IPS-18c (cell line): ENCODE results near the gene ANO6.
"Not testable (repeated sequence)": the region's sequence is repeated elsewhere in the genome, so short reads cannot be mapped to it uniquely, and the experiment has no call there.

ENCODE experiments used
- H3K4me3 ChIP-seq: 2 replicates; pipeline ENCODE4 v1.7.0; 2013; ENCODE audit warnings: low read depth, mild to moderate bottlenecking, low read length, moderate library complexity; ENCODE audit not compliant: insufficient read depth
- H3K9me3 ChIP-seq: one replicate; pipeline ENCODE4 v1.6.1; 2013; ENCODE audit warnings: mild to moderate bottlenecking, low read length, moderate library complexity; ENCODE audit not compliant: control insufficient read depth, insufficient read depth

ANO6 gene

GRCh38 chr12:45388545-45388944, 172.7 kb downstream of the ANO6 start:
- no peaks in the 10 kb centered on the region for H3K9me3 ChIP-seq
- H3K4me3 ChIP-seq, result no peak overlapping the region

- H3K9me3 ChIP-seq, result no peaks in the 10 kb centered on the region
- H3K4me3 ChIP-seq, result no peak overlapping the region
These were observed 173.5 kb downstream of the ANO6 start for GRCh38 chr12:45389426-45389825.

GRCh38 chr12:45397499-45397898, 181.6 kb downstream of the ANO6 start:
- not testable (repeated sequence) for H3K4me3 ChIP-seq, H3K9me3 ChIP-seq

GRCh38 chr12:45398552-45398951, 182.7 kb downstream of the ANO6 start:
- no peak overlapping the region for H3K4me3 ChIP-seq
- no peaks in the 10 kb centered on the region for H3K9me3 ChIP-seq

GRCh38 chr12:45400991-45401390, 185.1 kb downstream of the ANO6 start:
- Histone ChIP-seq H3K4me3 (no peak overlapping the region), H3K9me3 (no peaks in the 10 kb centered on the region)

- no peak overlapping the region for H3K4me3 ChIP-seq
- H3K9me3 ChIP-seq, result no peaks in the 10 kb centered on the region
These were observed 186.4 kb downstream of the ANO6 start for GRCh38 chr12:45402288-45402687.

- no peak overlapping the region for H3K4me3 ChIP-seq
- no peaks in the 10 kb centered on the region for H3K9me3 ChIP-seq
These were observed 191.3 kb downstream of the ANO6 start for GRCh38 chr12:45406988-45407850.

- H3K9me3 ChIP-seq, result peaks cover 2% of the 10 kb centered on the region
- H3K4me3 ChIP-seq, result no peak overlapping the region
These were observed 192.3 kb downstream of the ANO6 start for GRCh38 chr12:45407981-45408728.

GRCh38 chr12:45408729-45409114, 192.8 kb downstream of the ANO6 start:
- peaks cover 2% of the 10 kb centered on the region for H3K9me3 ChIP-seq

GRCh38 chr12:45409966-45410365, 194.1 kb downstream of the ANO6 start:
- no peak overlapping the region for H3K4me3 ChIP-seq
- peaks cover 2% of the 10 kb centered on the region for H3K9me3 ChIP-seq

More at GRCh38 chr12:45408729-45409114, 192.8 kb downstream of the ANO6 start:
- no peak overlapping the region for H3K4me3 ChIP-seq

GRCh38 chr12:45411626-45412025, 195.7 kb downstream of the ANO6 start:
- no peak overlapping the region for H3K4me3 ChIP-seq
- peaks cover 2% of the 10 kb centered on the region for H3K9me3 ChIP-seq

GRCh38 chr12:45415393-45415817, 199.5 kb downstream of the ANO6 start:
- Histone ChIP-seq H3K9me3 (peaks cover 2% of the 10 kb centered on the region), H3K4me3 (no peak overlapping the region)

GRCh38 chr12:45416126-45416525, 200.2 kb downstream of the ANO6 start:
- no peak overlapping the region for H3K4me3 ChIP-seq
- peaks cover 2% of the 10 kb centered on the region for H3K9me3 ChIP-seq

- no peaks in the 10 kb centered on the region for H3K9me3 ChIP-seq
- H3K4me3 ChIP-seq, result no peak overlapping the region
These were observed 202.6 kb downstream of the ANO6 start for GRCh38 chr12:45418520-45418919.

GRCh38 chr12:45419317-45419814, 203.5 kb downstream of the ANO6 start:
- H3K4me3 ChIP-seq, result no peak overlapping the region

GRCh38 chr12:45421736-45422135, 205.8 kb downstream of the ANO6 start:
- no peaks in the 10 kb centered on the region for H3K9me3 ChIP-seq

More at GRCh38 chr12:45419317-45419814, 203.5 kb downstream of the ANO6 start:
- no peaks in the 10 kb centered on the region for H3K9me3 ChIP-seq

GRCh38 chr12:45423931-45424330, 208.0 kb downstream of the ANO6 start:
- no peaks in the 10 kb centered on the region for H3K9me3 ChIP-seq

More at GRCh38 chr12:45421736-45422135, 205.8 kb downstream of the ANO6 start:
- H3K4me3 ChIP-seq, result no peak overlapping the region

GRCh38 chr12:45425426-45425825, 209.5 kb downstream of the ANO6 start:
- Histone ChIP-seq H3K9me3 (no peaks in the 10 kb centered on the region), H3K4me3 (no peak overlapping the region)

More at GRCh38 chr12:45423931-45424330, 208.0 kb downstream of the ANO6 start:
- H3K4me3 ChIP-seq, result no peak overlapping the region
